ENCODE measurements around the gene LAT.
A peak's percentile ranks its signal among the peaks of the same experiment; 100 is the strongest.

LAT gene

GRCh38 chr16:28984619-28985135 is at the start of gene LAT:
LAT (plus strand) TSS chr16:28985052; CDS start chr16:28985418, 366 bp downstream.
- H3K79me2 ChIP-seq (ENCODE audit: insufficient read depth, low read length) = peaks cover 26% of the 10 kb centered on the region
- peaks cover 36% of the 10 kb centered on the region for H3K4me1 ChIP-seq (ENCODE audit: insufficient read depth, low read length, poor library complexity, severe bottlenecking)
- no peaks in the 10 kb centered on the region for H3K9me2 ChIP-seq (replicated peaks; ENCODE audit: low read depth, low read length)
- TF ChIP-seq, protein P1, sequence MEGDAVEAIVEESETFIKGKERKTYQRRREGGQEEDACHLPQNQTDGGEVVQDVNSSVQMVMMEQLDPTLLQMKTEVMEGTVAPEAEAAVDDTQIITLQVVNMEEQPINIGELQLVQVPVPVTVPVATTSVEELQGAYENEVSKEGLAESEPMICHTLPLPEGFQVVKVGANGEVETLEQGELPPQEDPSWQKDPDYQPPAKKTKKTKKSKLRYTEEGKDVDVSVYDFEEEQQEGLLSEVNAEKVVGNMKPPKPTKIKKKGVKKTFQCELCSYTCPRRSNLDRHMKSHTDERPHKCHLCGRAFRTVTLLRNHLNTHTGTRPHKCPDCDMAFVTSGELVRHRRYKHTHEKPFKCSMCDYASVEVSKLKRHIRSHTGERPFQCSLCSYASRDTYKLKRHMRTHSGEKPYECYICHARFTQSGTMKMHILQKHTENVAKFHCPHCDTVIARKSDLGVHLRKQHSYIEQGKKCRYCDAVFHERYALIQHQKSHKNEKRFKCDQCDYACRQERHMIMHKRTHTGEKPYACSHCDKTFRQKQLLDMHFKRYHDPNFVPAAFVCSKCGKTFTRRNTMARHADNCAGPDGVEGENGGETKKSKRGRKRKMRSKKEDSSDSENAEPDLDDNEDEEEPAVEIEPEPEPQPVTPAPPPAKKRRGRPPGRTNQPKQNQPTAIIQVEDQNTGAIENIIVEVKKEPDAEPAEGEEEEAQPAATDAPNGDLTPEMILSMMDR (conservative IDR thresholded peaks at IDR 0.05; ENCODE audit: low read length) = no peak
- no peak for TF ChIP-seq EZH2phosphoT487 (IDR thresholded peaks at IDR 0.05; ENCODE audit: borderline replicate concordance)
- H3F3A ChIP-seq (ENCODE audit: low read depth) = no peaks in the 10 kb centered on the region
- H3K27me3 ChIP-seq (ENCODE audit: insufficient read depth, low read length, poor library complexity, severe bottlenecking) = no peaks in the 10 kb centered on the region
- H3K9me3 ChIP-seq (ENCODE audit: insufficient read depth, low read depth, low read length) = peaks cover 4% of the 10 kb centered on the region; the same call in 1 of the 2 replicates
- peak within 1 kb of the TSS; percentile 89 for H3K4me3 ChIP-seq (ENCODE audit: low read length, poor library complexity, severe bottlenecking)
- no peaks in the 10 kb centered on the region; the same call in 1 of the 2 replicates for H3K36me3 ChIP-seq (ENCODE audit: insufficient read depth, low read length)
- H3K9ac ChIP-seq (ENCODE audit: low read depth, low read length, poor library complexity, severe bottlenecking) = peak within 1 kb of the TSS; percentile 88
- H2AFZ ChIP-seq (ENCODE audit: low read length) = peak within 1 kb of the TSS; percentile 66
- no peaks in the 10 kb centered on the region for H4K20me1 ChIP-seq (ENCODE audit: insufficient read depth, low read length, poor library complexity, severe bottlenecking)
- H3K4me2 ChIP-seq (ENCODE audit: low read depth, low read length, poor library complexity, severe bottlenecking) = peak within 1 kb of the TSS; percentile 92

- no peak overlapping the region for H2AFZ ChIP-seq (ENCODE audit: low read length)
- TF ChIP-seq, protein P1 (conservative IDR thresholded peaks at IDR 0.05; ENCODE audit: low read length) = no peak
- no peak for TF ChIP-seq EZH2phosphoT487 (IDR thresholded peaks at IDR 0.05; ENCODE audit: borderline replicate concordance)
- no peaks in the 10 kb centered on the region for H4K20me1 ChIP-seq (ENCODE audit: insufficient read depth, low read length, poor library complexity, severe bottlenecking)
- H3K79me2 ChIP-seq (ENCODE audit: insufficient read depth, low read length) = no peaks in the 10 kb centered on the region
- H3K4me2 ChIP-seq (ENCODE audit: low read depth, low read length, poor library complexity, severe bottlenecking) = no peak overlapping the region
- no peak overlapping the region for H3K4me3 ChIP-seq (ENCODE audit: low read length, poor library complexity, severe bottlenecking)
- H3K9ac ChIP-seq (ENCODE audit: low read depth, low read length, poor library complexity, severe bottlenecking) = no peak overlapping the region
- H3K9me3 ChIP-seq (ENCODE audit: insufficient read depth, low read depth, low read length) = no peaks in the 10 kb centered on the region
- H3K9me2 ChIP-seq (replicated peaks; ENCODE audit: low read depth, low read length) = no peaks in the 10 kb centered on the region
- peaks cover 9% of the 10 kb centered on the region; the same call in 1 of the 2 replicates for H3F3A ChIP-seq (ENCODE audit: low read depth)
- H3K4me1 ChIP-seq (ENCODE audit: insufficient read depth, low read length, poor library complexity, severe bottlenecking) = peaks cover 26% of the 10 kb centered on the region
- H3K27me3 ChIP-seq (ENCODE audit: insufficient read depth, low read length, poor library complexity, severe bottlenecking) = no peaks in the 10 kb centered on the region
- no peaks in the 10 kb centered on the region for H3K36me3 ChIP-seq (ENCODE audit: insufficient read depth, low read length)
Observed at GRCh38 chr16:28935346-28935745, 49.5 kb upstream of the LAT start.

GRCh38 chr16:28935924-28936783 is 48.7 kb upstream of the LAT start:
- no peak overlapping the region for H3K4me2 ChIP-seq (ENCODE audit: low read depth, low read length, poor library complexity, severe bottlenecking)
- H3K4me3 ChIP-seq (ENCODE audit: low read length, poor library complexity, severe bottlenecking) = no peak overlapping the region
- no peak overlapping the region for H2AFZ ChIP-seq (ENCODE audit: low read length)
- H3K9me2 ChIP-seq (replicated peaks; ENCODE audit: low read depth, low read length) = no peaks in the 10 kb centered on the region
- no peaks in the 10 kb centered on the region for H3K27me3 ChIP-seq (ENCODE audit: insufficient read depth, low read length, poor library complexity, severe bottlenecking)
- H3K79me2 ChIP-seq (ENCODE audit: insufficient read depth, low read length) = no peaks in the 10 kb centered on the region
- no peaks in the 10 kb centered on the region for H3K9me3 ChIP-seq (ENCODE audit: insufficient read depth, low read depth, low read length)
- peaks cover 18% of the 10 kb centered on the region for H3K4me1 ChIP-seq (ENCODE audit: insufficient read depth, low read length, poor library complexity, severe bottlenecking)
- H3K9ac ChIP-seq (ENCODE audit: low read depth, low read length, poor library complexity, severe bottlenecking) = no peak overlapping the region
- H3K36me3 ChIP-seq (ENCODE audit: insufficient read depth, low read length) = no peaks in the 10 kb centered on the region
- H4K20me1 ChIP-seq (ENCODE audit: insufficient read depth, low read length, poor library complexity, severe bottlenecking) = no peaks in the 10 kb centered on the region
- TF ChIP-seq EZH2phosphoT487 (IDR thresholded peaks at IDR 0.05; ENCODE audit: borderline replicate concordance) = no peak
- TF ChIP-seq, protein P1 (conservative IDR thresholded peaks at IDR 0.05; ENCODE audit: low read length) = no peak
- H3F3A ChIP-seq (ENCODE audit: low read depth) = 0 out of 2 replicates have a peak, but pooled peaks cover 1% of the 10 kb centered on the region
